IMR-90 (cell line): Measurements from ENCODE around the gene ZNF292.
"Not testable (repeated sequence)": the region's sequence is repeated elsewhere in the genome, so short reads cannot be mapped to it uniquely, and the experiment has no call there.

Experiments used
- BHLHE40 ChIP-seq: fragments of 150-350 bp; IDR thresholded peaks from 2 replicates; pipeline ENCODE4 v1.6.1; 2016; ENCODE audit warnings: mild to moderate bottlenecking, low read depth, low read length
- CEBPB ChIP-seq: IDR thresholded peaks from 2 replicates; pipeline ENCODE4 v1.6.1; 2012; ENCODE audit warnings: low read depth, low read length, improper control_type of control experiment
- CHD1 ChIP-seq: IDR thresholded peaks from 2 replicates; pipeline ENCODE4 v1.6.1; 2012; ENCODE audit warnings: low read depth, low read length, improper control_type of control experiment
- FOS ChIP-seq: fragments of 150-350 bp; IDR thresholded peaks from 2 replicates; pipeline ENCODE4 v1.6.1; 2016; ENCODE audit warnings: low read depth, low read length
- MAFK ChIP-seq: IDR thresholded peaks from 2 replicates; pipeline ENCODE4 v1.6.1; 2012; ENCODE audit warnings: low read depth, low read length, improper control_type of control experiment
- MXI1 ChIP-seq: IDR thresholded peaks from 2 replicates; pipeline ENCODE4 v1.6.1; 2012; ENCODE audit warnings: low read depth, mild to moderate bottlenecking, low read length, moderate library complexity, borderline replicate concordance
- NFE2L2 ChIP-seq: fragments of 150-350 bp; IDR thresholded peaks from 2 replicates; pipeline ENCODE4 v1.6.1; 2016; ENCODE audit warnings: low read depth, mild to moderate bottlenecking, low read length
- POLR2A ChIP-seq: IDR thresholded peaks from 2 replicates; pipeline ENCODE4 v1.6.1; 2012; ENCODE audit warnings: mild to moderate bottlenecking, low read depth, low read length
- RAD21 ChIP-seq: IDR thresholded peaks from 2 replicates; pipeline ENCODE4 v1.6.1; 2012; ENCODE audit warnings: low read length, improper control_type of control experiment
- RCOR1 ChIP-seq: IDR thresholded peaks from 2 replicates; pipeline ENCODE4 v1.6.1; 2012; ENCODE audit warnings: mild to moderate bottlenecking, low read length, improper control_type of control experiment; ENCODE audit not compliant: insufficient replicate concordance
- RFX5 ChIP-seq: IDR thresholded peaks from 2 replicates; pipeline ENCODE4 v1.8.0; 2012; ENCODE audit warnings: low read depth, mild to moderate bottlenecking, low read length, moderate library complexity
- SMC3 ChIP-seq: fragments of 150-350 bp; IDR thresholded peaks from 2 replicates; pipeline ENCODE4 v1.6.1; 2016; ENCODE audit warnings: low read depth, mild to moderate bottlenecking, antibody characterized with exemption, low read length, moderate library complexity
- TF ChIP-seq, protein P1 (sequence below): conservative IDR thresholded peaks from 2 replicates; pipeline ENCODE4 v1.5.1; 2012; ENCODE audit warnings: mild to moderate bottlenecking, low read depth, low read length, improper control_type of control experiment
- TF ChIP-seq, protein P2 (sequence below): fragments of 150-350 bp; IDR thresholded peaks from 2 replicates; pipeline ENCODE4 v1.6.1; 2017; ENCODE audit warnings: mild to moderate bottlenecking, antibody characterized with exemption, low read length, low read depth

DNA sequence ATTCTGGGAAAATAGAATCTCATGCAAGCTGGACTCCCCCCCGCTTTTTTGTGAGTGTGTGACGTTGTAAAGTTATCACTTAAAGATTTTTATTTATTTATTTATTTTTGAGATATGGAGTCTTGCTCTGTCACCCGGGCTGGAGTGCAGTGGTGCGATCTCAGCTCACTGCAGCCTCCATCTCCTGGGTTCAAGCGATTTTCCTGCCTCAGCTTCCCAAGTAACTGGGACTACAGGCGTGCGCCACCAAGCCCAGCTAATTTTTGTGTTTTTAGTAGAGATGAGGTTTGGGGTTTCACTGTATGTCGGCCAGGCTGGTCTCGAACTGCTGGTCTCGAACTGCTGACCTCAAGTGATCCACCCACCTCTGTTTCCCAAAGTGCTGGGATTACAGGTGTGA, 2.2 kb downstream of the ZNF292 start:
- TF ChIP-seq, protein P1, sequence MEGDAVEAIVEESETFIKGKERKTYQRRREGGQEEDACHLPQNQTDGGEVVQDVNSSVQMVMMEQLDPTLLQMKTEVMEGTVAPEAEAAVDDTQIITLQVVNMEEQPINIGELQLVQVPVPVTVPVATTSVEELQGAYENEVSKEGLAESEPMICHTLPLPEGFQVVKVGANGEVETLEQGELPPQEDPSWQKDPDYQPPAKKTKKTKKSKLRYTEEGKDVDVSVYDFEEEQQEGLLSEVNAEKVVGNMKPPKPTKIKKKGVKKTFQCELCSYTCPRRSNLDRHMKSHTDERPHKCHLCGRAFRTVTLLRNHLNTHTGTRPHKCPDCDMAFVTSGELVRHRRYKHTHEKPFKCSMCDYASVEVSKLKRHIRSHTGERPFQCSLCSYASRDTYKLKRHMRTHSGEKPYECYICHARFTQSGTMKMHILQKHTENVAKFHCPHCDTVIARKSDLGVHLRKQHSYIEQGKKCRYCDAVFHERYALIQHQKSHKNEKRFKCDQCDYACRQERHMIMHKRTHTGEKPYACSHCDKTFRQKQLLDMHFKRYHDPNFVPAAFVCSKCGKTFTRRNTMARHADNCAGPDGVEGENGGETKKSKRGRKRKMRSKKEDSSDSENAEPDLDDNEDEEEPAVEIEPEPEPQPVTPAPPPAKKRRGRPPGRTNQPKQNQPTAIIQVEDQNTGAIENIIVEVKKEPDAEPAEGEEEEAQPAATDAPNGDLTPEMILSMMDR: not testable (repeated sequence)
- TF ChIP-seq MAFK, POLR2A, CEBPB, RAD21, MXI1, RCOR1, RFX5, SMC3, BHLHE40, NFE2L2, FOS, CHD1: not testable (repeated sequence)
- TF ChIP-seq, protein P2, sequence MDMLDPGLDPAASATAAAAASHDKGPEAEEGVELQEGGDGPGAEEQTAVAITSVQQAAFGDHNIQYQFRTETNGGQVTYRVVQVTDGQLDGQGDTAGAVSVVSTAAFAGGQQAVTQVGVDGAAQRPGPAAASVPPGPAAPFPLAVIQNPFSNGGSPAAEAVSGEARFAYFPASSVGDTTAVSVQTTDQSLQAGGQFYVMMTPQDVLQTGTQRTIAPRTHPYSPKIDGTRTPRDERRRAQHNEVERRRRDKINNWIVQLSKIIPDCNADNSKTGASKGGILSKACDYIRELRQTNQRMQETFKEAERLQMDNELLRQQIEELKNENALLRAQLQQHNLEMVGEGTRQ: not testable (repeated sequence)
